ENCODE results near the gene PCBD2. TPM values are rescaled to one million over a fixed set of nuclear protein-coding genes. Genes with fewer than 3 reads are reported as not detected.

The PCBD2 gene
- total RNA-seq, 1 donor from 2014 or later: 15.9 TPM

DNA sequence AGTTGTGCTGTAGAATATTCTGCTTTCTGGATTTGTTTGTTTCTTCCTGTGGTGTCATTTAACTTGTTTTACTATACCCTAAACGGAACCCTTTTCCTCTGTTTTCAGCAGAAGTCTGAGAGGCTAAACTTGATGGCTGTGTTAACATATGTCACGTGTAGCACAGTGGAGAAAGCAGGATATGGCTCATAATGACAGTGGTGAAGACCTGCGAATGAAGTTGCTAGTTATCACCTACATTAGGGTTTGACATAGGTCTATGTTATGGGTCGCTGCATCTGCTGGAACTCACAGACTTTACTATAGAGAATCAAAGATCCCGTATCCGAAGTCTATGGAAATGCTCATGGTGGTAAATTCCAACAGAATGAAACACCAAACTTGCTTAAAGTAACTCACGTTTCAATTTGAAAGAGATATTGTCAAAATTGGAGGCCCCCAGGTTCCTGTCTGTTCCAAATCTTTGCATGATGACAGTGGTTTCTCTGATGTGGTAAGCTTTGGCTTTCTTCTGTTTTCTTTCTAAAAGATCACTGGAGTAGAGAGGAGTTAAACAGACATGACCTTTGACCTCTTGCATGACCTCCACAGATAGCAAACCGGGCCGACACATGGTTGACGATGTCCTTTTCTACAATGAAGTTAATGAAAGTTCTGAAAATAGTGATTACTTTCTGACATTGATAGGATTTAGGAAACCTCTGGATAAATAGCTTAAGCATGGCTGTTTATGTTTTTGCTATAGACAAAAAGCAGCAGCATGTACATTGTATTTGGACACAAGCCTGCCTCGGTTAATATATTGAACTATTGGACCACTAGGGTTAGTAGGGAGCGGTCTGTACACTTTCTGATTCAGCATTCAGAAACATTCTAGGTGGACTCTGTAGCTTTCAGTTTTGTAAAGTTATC is 59.7 kb downstream of the PCBD2 start:
- peaks cover 10% of the 10 kb centered on the region for H3K36me3 Mint-ChIP-seq
- H3K9me3 Mint-ChIP-seq: no peaks in the 10 kb centered on the region
- peaks cover 17% of the 10 kb centered on the region for H3K4me1 Mint-ChIP-seq
- H3K27me3 Mint-ChIP-seq (ENCODE audit: low read depth): no peaks in the 10 kb centered on the region
- no peak for DNase-seq (ENCODE audit: low spot score in 2 of 2, unreplicated experiment in 2 of 2)
- no peak overlapping the region for H3K27ac Mint-ChIP-seq
- no peak overlapping the region for H3K4me3 Mint-ChIP-seq
- TF ChIP-seq, protein P1, sequence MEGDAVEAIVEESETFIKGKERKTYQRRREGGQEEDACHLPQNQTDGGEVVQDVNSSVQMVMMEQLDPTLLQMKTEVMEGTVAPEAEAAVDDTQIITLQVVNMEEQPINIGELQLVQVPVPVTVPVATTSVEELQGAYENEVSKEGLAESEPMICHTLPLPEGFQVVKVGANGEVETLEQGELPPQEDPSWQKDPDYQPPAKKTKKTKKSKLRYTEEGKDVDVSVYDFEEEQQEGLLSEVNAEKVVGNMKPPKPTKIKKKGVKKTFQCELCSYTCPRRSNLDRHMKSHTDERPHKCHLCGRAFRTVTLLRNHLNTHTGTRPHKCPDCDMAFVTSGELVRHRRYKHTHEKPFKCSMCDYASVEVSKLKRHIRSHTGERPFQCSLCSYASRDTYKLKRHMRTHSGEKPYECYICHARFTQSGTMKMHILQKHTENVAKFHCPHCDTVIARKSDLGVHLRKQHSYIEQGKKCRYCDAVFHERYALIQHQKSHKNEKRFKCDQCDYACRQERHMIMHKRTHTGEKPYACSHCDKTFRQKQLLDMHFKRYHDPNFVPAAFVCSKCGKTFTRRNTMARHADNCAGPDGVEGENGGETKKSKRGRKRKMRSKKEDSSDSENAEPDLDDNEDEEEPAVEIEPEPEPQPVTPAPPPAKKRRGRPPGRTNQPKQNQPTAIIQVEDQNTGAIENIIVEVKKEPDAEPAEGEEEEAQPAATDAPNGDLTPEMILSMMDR (IDR thresholded peaks at IDR 0.05; ENCODE audit: unreplicated experiment): no peak

DNA sequence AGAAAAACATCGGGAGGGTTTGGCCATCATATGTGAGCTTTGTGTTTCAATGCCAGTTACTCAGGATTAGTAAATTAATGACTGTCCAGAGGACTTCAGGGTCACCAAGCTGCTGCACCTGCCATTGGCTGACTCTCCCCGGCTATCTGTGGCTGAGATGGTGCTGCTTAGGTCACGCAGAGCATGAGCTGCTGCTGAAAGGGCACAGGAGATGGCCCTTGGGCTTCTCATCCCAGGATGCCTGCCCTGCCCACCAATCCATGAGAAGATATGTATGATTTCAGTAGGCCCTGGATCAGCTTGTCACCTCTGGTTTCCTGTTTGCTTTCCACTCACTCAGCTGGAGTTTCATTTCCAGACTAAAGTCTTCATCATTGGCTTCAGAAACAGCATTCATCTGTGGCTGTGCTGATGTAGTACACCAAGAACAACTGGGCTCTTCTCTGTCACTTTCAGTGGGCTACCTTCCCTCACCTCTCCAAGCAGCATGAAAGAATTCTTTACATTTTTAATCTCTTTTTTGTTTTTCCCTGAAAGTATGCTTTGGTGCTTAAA is 60.4 kb downstream of the PCBD2 start:
- H3K36me3 Mint-ChIP-seq: peaks cover 9% of the 10 kb centered on the region
- no peaks in the 10 kb centered on the region for H3K27me3 Mint-ChIP-seq (ENCODE audit: low read depth)
- H3K4me1 Mint-ChIP-seq: peaks cover 17% of the 10 kb centered on the region
- H3K9me3 Mint-ChIP-seq: no peaks in the 10 kb centered on the region
- TF ChIP-seq, protein P1 (IDR thresholded peaks at IDR 0.05; ENCODE audit: unreplicated experiment): no peak
- no peak overlapping the region for H3K4me3 Mint-ChIP-seq
- H3K27ac Mint-ChIP-seq: no peak overlapping the region
- DNase-seq (ENCODE audit: low spot score in 2 of 2, unreplicated experiment in 2 of 2): no peak

DNA sequence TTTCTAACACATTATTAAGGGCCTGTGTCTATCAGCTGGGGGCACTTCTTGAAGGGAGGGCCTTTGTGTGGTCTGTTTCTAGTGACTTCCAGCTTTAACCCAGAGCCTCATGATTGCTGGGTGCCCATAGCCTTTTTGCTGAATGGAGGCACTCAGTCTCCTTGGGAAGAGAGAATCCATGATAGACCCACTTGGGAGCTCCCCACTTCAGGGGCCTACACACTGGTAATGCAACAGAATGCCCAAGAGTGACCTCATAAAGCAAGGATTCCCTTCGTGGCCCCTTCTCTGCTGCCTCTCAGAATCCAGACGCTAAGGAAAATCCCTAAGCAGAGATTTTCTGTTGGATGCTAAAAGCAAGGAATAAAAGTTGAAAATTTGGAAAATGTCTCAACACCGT is 62.7 kb downstream of the PCBD2 start, which contains the start of gene CATSPER3:
CATSPER3 (plus strand) TSS at position 301 of the 400 bp plus-strand sequence; CDS start at position 386, 85 bp downstream.
- H3K4me3 Mint-ChIP-seq: no peak within 1 kb of the TSS
- no peaks in the 10 kb centered on the region for H3K27me3 Mint-ChIP-seq (ENCODE audit: low read depth)
- no peak within 1 kb of the TSS for H3K27ac Mint-ChIP-seq
- DNase-seq (ENCODE audit: low spot score in 2 of 2, unreplicated experiment in 2 of 2): no peak
- no peaks in the 10 kb centered on the region for H3K9me3 Mint-ChIP-seq
- peaks cover 20% of the 10 kb centered on the region for H3K4me1 Mint-ChIP-seq
- peaks cover 9% of the 10 kb centered on the region for H3K36me3 Mint-ChIP-seq
- TF ChIP-seq, protein P1 (IDR thresholded peaks at IDR 0.05; ENCODE audit: unreplicated experiment): no peak

DNA sequence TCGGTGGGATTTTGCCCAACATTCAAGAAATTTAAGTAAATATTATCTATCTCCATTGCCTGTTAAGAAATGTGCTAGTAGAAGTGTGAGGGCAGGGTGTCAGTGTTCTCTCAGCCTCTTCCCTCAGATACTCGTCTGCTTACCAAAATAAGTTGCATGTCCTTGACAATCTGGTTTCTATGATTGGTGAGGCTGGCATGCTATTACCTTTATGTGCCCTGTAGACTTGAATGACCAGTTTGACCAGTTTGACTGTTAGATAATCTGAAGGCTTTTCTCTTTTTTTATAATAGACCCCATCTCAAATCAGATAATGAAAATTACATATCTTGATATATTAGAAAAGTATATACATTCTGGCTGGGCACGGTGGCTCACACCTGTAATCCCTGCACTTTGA is 63.1 kb downstream of the PCBD2 start:
- TF ChIP-seq, protein P1 (IDR thresholded peaks at IDR 0.05; ENCODE audit: unreplicated experiment): no peak
- Mint-ChIP-seq H3K4me3 (no peak overlapping the region), H3K9me3 (no peaks in the 10 kb centered on the region), H3K36me3 (peaks cover 9% of the 10 kb centered on the region), H3K27ac (no peak overlapping the region), H3K4me1 (peaks cover 20% of the 10 kb centered on the region), H3K27me3 (ENCODE audit: low read depth) (no peaks in the 10 kb centered on the region)
- DNase-seq (ENCODE audit: low spot score in 2 of 2, unreplicated experiment in 2 of 2): no peak

DNA sequence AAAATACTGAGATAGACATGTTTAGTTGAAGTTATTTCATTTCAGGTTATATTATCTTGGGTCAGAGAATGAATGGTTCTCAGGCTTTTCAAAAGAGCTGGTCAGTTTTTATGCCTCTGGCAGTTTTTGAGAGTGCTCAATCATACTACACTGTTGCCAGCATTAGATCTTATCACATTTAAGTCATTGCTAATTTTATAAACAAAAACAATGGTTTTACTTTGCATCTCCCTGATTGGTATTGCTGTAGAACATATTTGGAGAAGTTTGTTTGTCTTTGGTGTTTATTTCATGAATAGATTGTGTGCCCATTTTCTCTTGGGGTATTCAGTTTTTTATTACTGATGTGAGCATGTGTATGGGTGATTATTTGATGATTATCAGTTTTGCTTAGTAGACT is 64.2 kb downstream of the PCBD2 start:
- Mint-ChIP-seq H3K27me3 (ENCODE audit: low read depth) (no peaks in the 10 kb centered on the region), H3K27ac (no peak overlapping the region), H3K9me3 (no peaks in the 10 kb centered on the region), H3K36me3 (peaks cover 12% of the 10 kb centered on the region), H3K4me3 (no peak overlapping the region), H3K4me1 (peaks cover 20% of the 10 kb centered on the region)
- no peak for DNase-seq (ENCODE audit: low spot score in 2 of 2, unreplicated experiment in 2 of 2)
- TF ChIP-seq, protein P1 (IDR thresholded peaks at IDR 0.05; ENCODE audit: unreplicated experiment): no peak

All from mesothelial cell of epicardium (in vitro differentiated cells).